HL-60 (cell line): ENCODE results near the gene SELENOI.

Experiments used
- GABPA ChIP-seq: IDR thresholded peaks from 2 replicates; pipeline ENCODE4 v1.6.1; 2012; ENCODE audit warnings: low read depth
- POLR2AphosphoS5 ChIP-seq: IDR thresholded peaks from 2 replicates; pipeline ENCODE4 v1.6.1; 2012; ENCODE audit warnings: low read depth
- SPI1 ChIP-seq: IDR thresholded peaks from 2 replicates; pipeline ENCODE4 v1.6.1; 2012; ENCODE audit warnings: low read depth, mild to moderate bottlenecking, borderline replicate concordance
- TF ChIP-seq, protein P1 (sequence below): IDR thresholded peaks from one replicate; pipeline ENCODE4 v1.5.1; 2011; ENCODE audit warnings: low read length, control low read depth, inconsistent platforms; ENCODE audit not compliant: insufficient read depth
- TF ChIP-seq, protein P2 (sequence below): IDR thresholded peaks from 2 replicates; pipeline ENCODE4 v1.6.1; 2012; ENCODE audit warnings: low read depth; ENCODE audit not compliant: insufficient replicate concordance

DNA sequence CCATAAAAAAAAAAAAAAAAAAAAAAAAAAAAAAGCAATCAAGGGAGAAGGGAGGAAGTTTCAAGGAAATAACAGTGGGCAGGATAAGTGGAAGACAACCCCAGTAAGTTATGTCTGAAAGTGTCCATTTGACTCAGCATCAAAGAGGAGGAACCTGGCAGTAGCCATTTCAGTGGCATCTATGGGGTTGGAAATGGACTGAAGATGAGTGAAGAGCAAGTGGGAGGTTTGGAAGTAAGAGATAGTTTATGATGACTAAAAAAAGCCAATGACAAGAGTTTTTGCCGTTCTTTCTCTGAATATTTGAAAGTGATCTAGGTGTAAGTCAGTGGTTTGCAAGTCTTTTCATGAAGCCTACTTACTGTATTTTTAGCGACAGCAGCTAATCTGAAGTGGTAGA lies 9.2 kb upstream of the SELENOI start:
- TF ChIP-seq, protein P1, sequence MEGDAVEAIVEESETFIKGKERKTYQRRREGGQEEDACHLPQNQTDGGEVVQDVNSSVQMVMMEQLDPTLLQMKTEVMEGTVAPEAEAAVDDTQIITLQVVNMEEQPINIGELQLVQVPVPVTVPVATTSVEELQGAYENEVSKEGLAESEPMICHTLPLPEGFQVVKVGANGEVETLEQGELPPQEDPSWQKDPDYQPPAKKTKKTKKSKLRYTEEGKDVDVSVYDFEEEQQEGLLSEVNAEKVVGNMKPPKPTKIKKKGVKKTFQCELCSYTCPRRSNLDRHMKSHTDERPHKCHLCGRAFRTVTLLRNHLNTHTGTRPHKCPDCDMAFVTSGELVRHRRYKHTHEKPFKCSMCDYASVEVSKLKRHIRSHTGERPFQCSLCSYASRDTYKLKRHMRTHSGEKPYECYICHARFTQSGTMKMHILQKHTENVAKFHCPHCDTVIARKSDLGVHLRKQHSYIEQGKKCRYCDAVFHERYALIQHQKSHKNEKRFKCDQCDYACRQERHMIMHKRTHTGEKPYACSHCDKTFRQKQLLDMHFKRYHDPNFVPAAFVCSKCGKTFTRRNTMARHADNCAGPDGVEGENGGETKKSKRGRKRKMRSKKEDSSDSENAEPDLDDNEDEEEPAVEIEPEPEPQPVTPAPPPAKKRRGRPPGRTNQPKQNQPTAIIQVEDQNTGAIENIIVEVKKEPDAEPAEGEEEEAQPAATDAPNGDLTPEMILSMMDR, result no peak
- TF ChIP-seq, protein P2, sequence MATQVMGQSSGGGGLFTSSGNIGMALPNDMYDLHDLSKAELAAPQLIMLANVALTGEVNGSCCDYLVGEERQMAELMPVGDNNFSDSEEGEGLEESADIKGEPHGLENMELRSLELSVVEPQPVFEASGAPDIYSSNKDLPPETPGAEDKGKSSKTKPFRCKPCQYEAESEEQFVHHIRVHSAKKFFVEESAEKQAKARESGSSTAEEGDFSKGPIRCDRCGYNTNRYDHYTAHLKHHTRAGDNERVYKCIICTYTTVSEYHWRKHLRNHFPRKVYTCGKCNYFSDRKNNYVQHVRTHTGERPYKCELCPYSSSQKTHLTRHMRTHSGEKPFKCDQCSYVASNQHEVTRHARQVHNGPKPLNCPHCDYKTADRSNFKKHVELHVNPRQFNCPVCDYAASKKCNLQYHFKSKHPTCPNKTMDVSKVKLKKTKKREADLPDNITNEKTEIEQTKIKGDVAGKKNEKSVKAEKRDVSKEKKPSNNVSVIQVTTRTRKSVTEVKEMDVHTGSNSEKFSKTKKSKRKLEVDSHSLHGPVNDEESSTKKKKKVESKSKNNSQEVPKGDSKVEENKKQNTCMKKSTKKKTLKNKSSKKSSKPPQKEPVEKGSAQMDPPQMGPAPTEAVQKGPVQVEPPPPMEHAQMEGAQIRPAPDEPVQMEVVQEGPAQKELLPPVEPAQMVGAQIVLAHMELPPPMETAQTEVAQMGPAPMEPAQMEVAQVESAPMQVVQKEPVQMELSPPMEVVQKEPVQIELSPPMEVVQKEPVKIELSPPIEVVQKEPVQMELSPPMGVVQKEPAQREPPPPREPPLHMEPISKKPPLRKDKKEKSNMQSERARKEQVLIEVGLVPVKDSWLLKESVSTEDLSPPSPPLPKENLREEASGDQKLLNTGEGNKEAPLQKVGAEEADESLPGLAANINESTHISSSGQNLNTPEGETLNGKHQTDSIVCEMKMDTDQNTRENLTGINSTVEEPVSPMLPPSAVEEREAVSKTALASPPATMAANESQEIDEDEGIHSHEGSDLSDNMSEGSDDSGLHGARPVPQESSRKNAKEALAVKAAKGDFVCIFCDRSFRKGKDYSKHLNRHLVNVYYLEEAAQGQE, result no peak
- TF ChIP-seq POLR2AphosphoS5 (no peak), SPI1 (no peak), GABPA (no peak)
